Measurements from ENCODE around the gene DDAH1.

- TF ChIP-seq CTCF (IDR thresholded peaks at IDR 0.05; ENCODE audit: insufficient read depth, low read length, poor library complexity, severe bottlenecking) = no peak
- no peak for TF ChIP-seq EZH2phosphoT487 (conservative IDR thresholded peaks at IDR 0.05; ENCODE audit: low read length)
These were observed 6.6 kb upstream of the DDAH1 start for GRCh38 chr1:85471558-85471957.

Data from SU-DHL-6 (cell line).